Osteoblast (primary cell): Measurements from ENCODE around the gene ZNF384. TPM values are rescaled to one million over a fixed set of nuclear protein-coding genes. Genes with fewer than 3 reads are reported as not detected.

Experiments
- DNase-seq: peaks from one replicate; pipeline ENCODE4 v3.0.0; 2011; ENCODE audit warnings: low spot score, mixed read lengths; ENCODE audit not compliant: insufficient read length; ENCODE audit errors: missing footprints
- H2AFZ ChIP-seq: 2 replicates; pipeline ENCODE4 v1.6.0; 2011; ENCODE audit warnings: mild to moderate bottlenecking, low read length
- H3K27ac ChIP-seq: 2 replicates; pipeline ENCODE4 v1.5.1; 2011; ENCODE audit warnings: mild to moderate bottlenecking, low read depth, low read length, moderate library complexity
- H3K27me3 ChIP-seq: 2 replicates; pipeline ENCODE4 v1.6.0; 2012; ENCODE audit warnings: mild to moderate bottlenecking, control low read depth, inconsistent platforms, low read length, moderate library complexity; ENCODE audit not compliant: insufficient read depth
- H3K36me3 ChIP-seq: 2 replicates; pipeline ENCODE4 v1.5.1; 2011; ENCODE audit warnings: mild to moderate bottlenecking, low read length, control low read depth, moderate library complexity; ENCODE audit not compliant: insufficient read depth
- H3K4me1 ChIP-seq: 2 replicates; pipeline ENCODE4 v1.5.1; 2011; ENCODE audit warnings: mild to moderate bottlenecking, low read length, control low read depth, moderate library complexity; ENCODE audit not compliant: insufficient read depth
- H3K4me2 ChIP-seq: 2 replicates; pipeline ENCODE4 v1.6.0; 2011; ENCODE audit warnings: mild to moderate bottlenecking, low read length; ENCODE audit not compliant: insufficient read depth
- H3K4me3 ChIP-seq: fragments of 200-600 bp; sonication (generic); 3 replicates; pipeline ENCODE4 v1.5.1; 2012; ENCODE audit warnings: mild to moderate bottlenecking, low read length, inconsistent platforms; ENCODE audit not compliant: insufficient read depth
- H3K79me2 ChIP-seq: 2 replicates; pipeline ENCODE4 v1.6.0; 2012; ENCODE audit warnings: mild to moderate bottlenecking, low read length, control low read depth, inconsistent platforms; ENCODE audit not compliant: insufficient read depth
- H3K9me3 ChIP-seq: 2 replicates; pipeline ENCODE4 v1.5.1; 2011; ENCODE audit warnings: low read depth, low read length, control low read depth
- H4K20me1 ChIP-seq: 2 replicates; pipeline ENCODE4 v1.6.0; 2012; ENCODE audit warnings: mild to moderate bottlenecking, low read length, control low read depth; ENCODE audit not compliant: insufficient read depth
- CTCF ChIP-seq: IDR thresholded peaks from 2 replicates; pipeline ENCODE4 v1.5.1; 2011; ENCODE audit warnings: mild to moderate bottlenecking, low read depth, low read length, moderate library complexity; ENCODE audit errors: extremely low read depth
- total RNA-seq: library from RNA; depleted of rRNA; stranded (reverse); fragments of >200 nt; gene quantifications from 2 replicates; pipeline ENCODE4 v1.2.3, GENCODE V29; 2012

ZNF384 gene
- total RNA-seq, 1 donor: 19.9 TPM

- H3K79me2 ChIP-seq: no peaks in the 10 kb centered on the region
- no peak overlapping the region for H2AFZ ChIP-seq
- no peaks in the 10 kb centered on the region for H3K4me1 ChIP-seq
- H3K9me3 ChIP-seq: peaks cover 4% of the 10 kb centered on the region
- H3K27ac ChIP-seq: no peak overlapping the region
- H3K4me2 ChIP-seq: no peak overlapping the region
- TF ChIP-seq CTCF: no peak
- H3K4me3 ChIP-seq: no peak overlapping the region
- peak; percentile 42 for DNase-seq
- no peaks in the 10 kb centered on the region for H4K20me1 ChIP-seq
- H3K27me3 ChIP-seq: peaks cover 17% of the 10 kb centered on the region
- no peaks in the 10 kb centered on the region for H3K36me3 ChIP-seq
These were observed 48.7 kb downstream of the ZNF384 start for GRCh38 chr12:6640497-6640896.

- H3K79me2 ChIP-seq: no peaks in the 10 kb centered on the region
- no peak overlapping the region for H3K27ac ChIP-seq
- peaks cover 4% of the 10 kb centered on the region for H3K9me3 ChIP-seq
- no peak for TF ChIP-seq CTCF
- no peaks in the 10 kb centered on the region for H4K20me1 ChIP-seq
- no peak overlapping the region for H3K4me3 ChIP-seq
- no peak overlapping the region for H2AFZ ChIP-seq
- H3K36me3 ChIP-seq: no peaks in the 10 kb centered on the region
- H3K4me1 ChIP-seq: no peaks in the 10 kb centered on the region
- H3K27me3 ChIP-seq: peaks cover 17% of the 10 kb centered on the region
- no peak for DNase-seq
- H3K4me2 ChIP-seq: no peak overlapping the region
These were observed 49.9 kb downstream of the ZNF384 start for GRCh38 chr12:6639151-6639801.

DNA sequence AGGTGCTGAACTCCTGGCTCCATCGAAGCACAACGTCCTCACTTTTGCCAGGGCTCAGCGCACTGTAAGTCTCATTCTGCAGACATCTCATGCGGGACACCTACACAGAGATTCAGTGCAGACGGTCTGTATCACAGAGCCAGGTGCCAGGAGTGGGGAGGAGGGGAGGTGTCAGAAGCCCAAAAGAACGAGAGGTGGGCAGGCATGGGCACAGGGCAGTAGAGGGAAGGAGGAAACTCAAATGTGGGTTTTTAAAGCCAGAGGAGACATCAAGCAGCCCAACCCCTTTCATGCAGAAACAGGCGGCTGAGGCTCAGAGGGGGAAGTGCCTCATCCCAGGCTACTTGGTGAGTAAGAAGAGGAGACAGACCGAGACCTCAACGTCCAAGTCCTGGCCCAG, 50.9 kb downstream of the ZNF384 start:
- H3K9me3 ChIP-seq: no peaks in the 10 kb centered on the region
- H3K27ac ChIP-seq: no peak overlapping the region
- no peak overlapping the region for H3K4me3 ChIP-seq
- H4K20me1 ChIP-seq: no peaks in the 10 kb centered on the region
- peaks cover 16% of the 10 kb centered on the region for H3K27me3 ChIP-seq
- H3K4me1 ChIP-seq: no peaks in the 10 kb centered on the region
- no peak for TF ChIP-seq CTCF
- no peak overlapping the region for H3K4me2 ChIP-seq
- H3K36me3 ChIP-seq: no peaks in the 10 kb centered on the region
- H2AFZ ChIP-seq: no peak overlapping the region
- no peaks in the 10 kb centered on the region for H3K79me2 ChIP-seq
- DNase-seq: peak; percentile 62

- H3K27me3 ChIP-seq: peaks cover 12% of the 10 kb centered on the region
- H3K9me3 ChIP-seq: no peaks in the 10 kb centered on the region
- no peak within 1 kb of the TSS for H3K4me2 ChIP-seq
- H3K4me3 ChIP-seq: no peak within 1 kb of the TSS
- no peak for TF ChIP-seq CTCF
- peak within 1 kb of the TSS; percentile 59 for H2AFZ ChIP-seq
- peak; percentile 85 for DNase-seq
- no peaks in the 10 kb centered on the region for H4K20me1 ChIP-seq
- H3K79me2 ChIP-seq: no peaks in the 10 kb centered on the region
- no peaks in the 10 kb centered on the region for H3K4me1 ChIP-seq
- no peak within 1 kb of the TSS for H3K27ac ChIP-seq
- no peaks in the 10 kb centered on the region for H3K36me3 ChIP-seq
These were observed 53.2 kb downstream of the ZNF384 start, which contains the start of gene LPAR5 for GRCh38 chr12:6635856-6636531. LPAR5 (minus strand) TSS chr12:6635959; CDS start chr12:6621248, 14,711 bp downstream.
